K562 (cell line): ENCODE results near the gene FKBP7. TPM values are rescaled to one million over a fixed set of nuclear protein-coding genes. Genes with fewer than 3 reads are reported as not detected.
A peak's percentile ranks its signal among the peaks of the same experiment; 100 is the strongest.

Experiments
- CBX3 ChIP-seq, 2 experiments: IDR thresholded peaks; 1 replicate in 1 of 2; 2 replicates in 1 of 2; pipeline ENCODE4 v1.6.1; 2012; ENCODE audit warnings: inconsistent platforms in 2 of 2, low read length in 2 of 2, borderline replicate concordance in 1 of 2, control low read depth in 1 of 2
- KLF1 ChIP-seq: fragments of 450-650 bp; IDR thresholded peaks from 2 replicates; pipeline ENCODE4 v1.6.1; 2016; ENCODE audit warnings: missing genetic modification characterization, missing compliant biosample characterization
- ZNF551 ChIP-seq: fragments of 250-450 bp; sonication (Bioruptor Pico); IDR thresholded peaks from 2 replicates; pipeline ENCODE4 v1.5.0; 2021; ENCODE audit warnings: mild to moderate bottlenecking, moderate library complexity
- polyA plus RNA-seq, 8 experiments: library from polyadenylated mRNA; depleted of rRNA in 4 of 8; stranded (reverse) in 5 of 8; unstranded in 3 of 8; fragments of >200 nt; fragmentation: Nextera tagmentation in 2 of 8; fragmentation: Illumina TruSeq in 1 of 8; extraction: Ambion mirVana in 2 of 8; extraction: Trizol in 1 of 8; gene quantifications; 2 replicates each; pipeline versions ENCODE4 v1.2.1 to v1.2.3, GENCODE V29; 2011 to 2014; ENCODE audit warnings: inconsistent platforms in 1 of 8, missing spikeins in 1 of 8
- total RNA-seq, 7 experiments: library from RNA; depleted of rRNA in 6 of 7; stranded (reverse); fragments of >200 nt in 6 of 7; fragmentation: Illumina TruSeq in 2 of 7; extraction: Trizol in 2 of 7; gene quantifications; 2 replicates each; pipeline versions ENCODE4 v1.2.1 to v1.2.3, GENCODE V29; 2011 to 2021; ENCODE audit warnings: low replicate concordance in 1 of 7
- TF ChIP-seq, protein P1 (sequence below): fragments of 200-800 bp; sonication (Bioruptor generic); IDR thresholded peaks from 2 replicates; pipeline ENCODE4 v1.6.1; 2017; ENCODE audit warnings: missing genetic modification characterization, missing compliant biosample characterization
- TF ChIP-seq, protein P2 (sequence below), 3 experiments: fragments of 200-800 bp in 1 of 3; fragments of 250-450 bp in 1 of 3; fragments of 450-650 bp in 1 of 3; sonication (Bioruptor Pico) in 1 of 3; sonication (Bioruptor generic) in 1 of 3; formaldehyde crosslinking in 1 of 3; IDR thresholded peaks; 2 replicates each; pipeline versions ENCODE4 v1.6.1 to v1.8.0; 2016 to 2022; ENCODE audit warnings: mild to moderate bottlenecking in 2 of 3, missing genetic modification characterization in 2 of 3, missing compliant biosample characterization in 1 of 3, moderate library complexity in 1 of 3
- TF ChIP-seq, protein P3 (sequence below), 2 experiments: fragments of 450-650 bp in 1 of 2; sonication (generic) in 1 of 2; formaldehyde crosslinking in 1 of 2; IDR thresholded peaks; 2 replicates each; pipeline versions ENCODE4 v1.7.1 to v1.9.0; 2016 to 2022; ENCODE audit warnings: inconsistent platforms in 1 of 2, mild to moderate bottlenecking in 1 of 2, missing genetic modification reagents in 1 of 2
- TF ChIP-seq, protein P4 (sequence below): fragments of 250-450 bp; sonication (Bioruptor Pico); IDR thresholded peaks from 2 replicates; pipeline ENCODE4 v1.5.0; 2021

FKBP7 gene
- total and polyA plus RNA-seq, 9 of the 15 experiments (the other 6 are each of a cell fraction or from before 2014, with no cell fraction given) = 6.1 to 23.2 (median 19.0) TPM

DNA sequence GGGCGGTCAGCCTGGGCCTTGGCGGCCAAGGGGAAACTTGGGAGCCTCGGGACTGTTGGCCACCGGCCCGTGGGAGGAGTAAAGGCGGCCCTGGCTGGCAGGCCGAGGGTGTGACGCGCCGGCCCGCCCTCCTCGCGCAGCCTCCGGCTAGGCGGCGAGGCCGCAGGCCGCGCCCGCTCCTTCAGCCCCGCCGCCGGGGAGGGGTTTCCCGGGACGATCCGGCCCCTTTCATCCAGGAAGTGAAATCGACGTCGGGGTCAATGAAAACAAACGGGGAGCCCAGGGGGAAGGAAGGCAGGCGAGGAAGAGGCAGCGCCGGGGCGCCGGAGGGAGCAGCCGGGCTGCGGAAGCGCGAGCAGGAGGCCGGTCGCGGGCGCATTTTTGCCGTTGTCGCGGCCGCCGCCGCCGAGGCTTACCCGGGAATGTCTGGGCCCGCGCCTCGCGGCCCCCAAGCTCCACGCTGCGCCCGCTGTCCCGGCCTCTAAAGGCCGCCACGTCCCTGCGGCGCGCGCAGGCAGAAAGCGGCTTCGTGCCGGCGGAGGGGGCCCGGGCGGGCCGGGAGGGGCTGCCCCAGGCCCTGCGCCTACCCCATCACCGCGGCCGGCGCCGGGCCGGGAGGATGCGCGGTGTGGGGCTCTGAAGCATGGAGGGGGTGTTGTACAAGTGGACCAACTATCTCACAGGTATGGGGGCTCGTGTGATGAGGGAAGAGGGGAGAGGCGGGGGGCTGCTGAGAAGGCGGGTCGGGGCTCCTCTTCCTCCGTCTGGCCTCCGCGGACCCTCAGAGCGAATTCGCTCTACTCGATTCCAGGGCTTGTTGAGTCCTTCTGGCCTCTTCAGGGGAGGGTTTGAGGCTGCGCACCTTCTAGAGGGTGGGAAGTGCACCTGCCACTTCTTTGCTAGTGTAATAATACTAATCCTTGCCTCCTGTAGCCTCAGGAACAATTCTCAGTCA is 2.1 kb upstream of the FKBP7 start, which contains the start of gene PLEKHA3 (continued):
- peak; percentile 54; the same call in 1 of the 2 replicates for TF ChIP-seq KLF1 (tag)
- TF ChIP-seq, protein P1, sequence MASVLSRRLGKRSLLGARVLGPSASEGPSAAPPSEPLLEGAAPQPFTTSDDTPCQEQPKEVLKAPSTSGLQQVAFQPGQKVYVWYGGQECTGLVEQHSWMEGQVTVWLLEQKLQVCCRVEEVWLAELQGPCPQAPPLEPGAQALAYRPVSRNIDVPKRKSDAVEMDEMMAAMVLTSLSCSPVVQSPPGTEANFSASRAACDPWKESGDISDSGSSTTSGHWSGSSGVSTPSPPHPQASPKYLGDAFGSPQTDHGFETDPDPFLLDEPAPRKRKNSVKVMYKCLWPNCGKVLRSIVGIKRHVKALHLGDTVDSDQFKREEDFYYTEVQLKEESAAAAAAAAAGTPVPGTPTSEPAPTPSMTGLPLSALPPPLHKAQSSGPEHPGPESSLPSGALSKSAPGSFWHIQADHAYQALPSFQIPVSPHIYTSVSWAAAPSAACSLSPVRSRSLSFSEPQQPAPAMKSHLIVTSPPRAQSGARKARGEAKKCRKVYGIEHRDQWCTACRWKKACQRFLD = no peak
- peak in 1 of 2 experiments; percentile 21; a peak in 1 of 3 replicates for TF ChIP-seq CBX3 (IDR thresholded peaks at IDR 0.05; ENCODE audit: borderline replicate concordance in 1 of 2, low read length in 2 of 2)
- TF ChIP-seq ZNF551 (CRISPR knock-in tag) = no peak
- TF ChIP-seq, protein P2, sequence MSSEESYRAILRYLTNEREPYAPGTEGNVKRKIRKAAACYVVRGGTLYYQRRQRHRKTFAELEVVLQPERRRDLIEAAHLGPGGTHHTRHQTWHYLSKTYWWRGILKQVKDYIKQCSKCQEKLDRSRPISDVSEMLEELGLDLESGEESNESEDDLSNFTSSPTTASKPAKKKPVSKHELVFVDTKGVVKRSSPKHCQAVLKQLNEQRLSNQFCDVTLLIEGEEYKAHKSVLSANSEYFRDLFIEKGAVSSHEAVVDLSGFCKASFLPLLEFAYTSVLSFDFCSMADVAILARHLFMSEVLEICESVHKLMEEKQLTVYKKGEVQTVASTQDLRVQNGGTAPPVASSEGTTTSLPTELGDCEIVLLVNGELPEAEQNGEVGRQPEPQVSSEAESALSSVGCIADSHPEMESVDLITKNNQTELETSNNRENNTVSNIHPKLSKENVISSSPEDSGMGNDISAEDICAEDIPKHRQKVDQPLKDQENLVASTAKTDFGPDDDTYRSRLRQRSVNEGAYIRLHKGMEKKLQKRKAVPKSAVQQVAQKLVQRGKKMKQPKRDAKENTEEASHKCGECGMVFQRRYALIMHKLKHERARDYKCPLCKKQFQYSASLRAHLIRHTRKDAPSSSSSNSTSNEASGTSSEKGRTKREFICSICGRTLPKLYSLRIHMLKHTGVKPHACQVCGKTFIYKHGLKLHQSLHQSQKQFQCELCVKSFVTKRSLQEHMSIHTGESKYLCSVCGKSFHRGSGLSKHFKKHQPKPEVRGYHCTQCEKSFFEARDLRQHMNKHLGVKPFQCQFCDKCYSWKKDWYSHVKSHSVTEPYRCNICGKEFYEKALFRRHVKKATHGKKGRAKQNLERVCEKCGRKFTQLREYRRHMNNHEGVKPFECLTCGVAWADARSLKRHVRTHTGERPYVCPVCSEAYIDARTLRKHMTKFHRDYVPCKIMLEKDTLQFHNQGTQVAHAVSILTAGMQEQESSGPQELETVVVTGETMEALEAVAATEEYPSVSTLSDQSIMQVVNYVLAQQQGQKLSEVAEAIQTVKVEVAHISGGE (CRISPR knock-in tag; IDR thresholded peaks at IDR 0.05) = peak in 1 of 3 experiments; percentile 60; a peak in 1 of 6 replicates
- TF ChIP-seq, protein P3, sequence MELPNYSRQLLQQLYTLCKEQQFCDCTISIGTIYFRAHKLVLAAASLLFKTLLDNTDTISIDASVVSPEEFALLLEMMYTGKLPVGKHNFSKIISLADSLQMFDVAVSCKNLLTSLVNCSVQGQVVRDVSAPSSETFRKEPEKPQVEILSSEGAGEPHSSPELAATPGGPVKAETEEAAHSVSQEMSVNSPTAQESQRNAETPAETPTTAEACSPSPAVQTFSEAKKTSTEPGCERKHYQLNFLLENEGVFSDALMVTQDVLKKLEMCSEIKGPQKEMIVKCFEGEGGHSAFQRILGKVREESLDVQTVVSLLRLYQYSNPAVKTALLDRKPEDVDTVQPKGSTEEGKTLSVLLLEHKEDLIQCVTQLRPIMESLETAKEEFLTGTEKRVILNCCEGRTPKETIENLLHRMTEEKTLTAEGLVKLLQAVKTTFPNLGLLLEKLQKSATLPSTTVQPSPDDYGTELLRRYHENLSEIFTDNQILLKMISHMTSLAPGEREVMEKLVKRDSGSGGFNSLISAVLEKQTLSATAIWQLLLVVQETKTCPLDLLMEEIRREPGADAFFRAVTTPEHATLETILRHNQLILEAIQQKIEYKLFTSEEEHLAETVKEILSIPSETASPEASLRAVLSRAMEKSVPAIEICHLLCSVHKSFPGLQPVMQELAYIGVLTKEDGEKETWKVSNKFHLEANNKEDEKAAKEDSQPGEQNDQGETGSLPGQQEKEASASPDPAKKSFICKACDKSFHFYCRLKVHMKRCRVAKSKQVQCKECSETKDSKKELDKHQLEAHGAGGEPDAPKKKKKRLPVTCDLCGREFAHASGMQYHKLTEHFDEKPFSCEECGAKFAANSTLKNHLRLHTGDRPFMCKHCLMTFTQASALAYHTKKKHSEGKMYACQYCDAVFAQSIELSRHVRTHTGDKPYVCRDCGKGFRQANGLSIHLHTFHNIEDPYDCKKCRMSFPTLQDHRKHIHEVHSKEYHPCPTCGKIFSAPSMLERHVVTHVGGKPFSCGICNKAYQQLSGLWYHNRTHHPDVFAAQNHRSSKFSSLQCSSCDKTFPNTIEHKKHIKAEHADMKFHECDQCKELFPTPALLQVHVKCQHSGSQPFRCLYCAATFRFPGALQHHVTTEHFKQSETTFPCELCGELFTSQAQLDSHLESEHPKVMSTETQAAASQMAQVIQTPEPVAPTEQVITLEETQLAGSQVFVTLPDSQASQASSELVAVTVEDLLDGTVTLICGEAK (IDR thresholded peaks at IDR 0.05) = peak; percentile 52; the same call in 1 of the 2 replicates
- TF ChIP-seq, protein P3 (CRISPR knock-in tag; IDR thresholded peaks at IDR 0.05) = no peak
- TF ChIP-seq, protein P4, sequence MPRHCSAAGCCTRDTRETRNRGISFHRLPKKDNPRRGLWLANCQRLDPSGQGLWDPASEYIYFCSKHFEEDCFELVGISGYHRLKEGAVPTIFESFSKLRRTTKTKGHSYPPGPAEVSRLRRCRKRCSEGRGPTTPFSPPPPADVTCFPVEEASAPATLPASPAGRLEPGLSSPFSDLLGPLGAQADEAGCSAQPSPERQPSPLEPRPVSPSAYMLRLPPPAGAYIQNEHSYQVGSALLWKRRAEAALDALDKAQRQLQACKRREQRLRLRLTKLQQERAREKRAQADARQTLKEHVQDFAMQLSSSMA (CRISPR knock-in tag) = 0 out of 2 replicates have a peak, but pooled peaks have one; percentile 50
